Measurements from ENCODE around the gene PSAT1.
"Not testable (repeated sequence)": the region's sequence is repeated elsewhere in the genome, so short reads cannot be mapped to it uniquely, and the experiment has no call there.

The PSAT1 gene

GRCh38 chr9:78296893-78297671, at the start of gene PSAT1:
Gene PSAT1, plus strand, starts transcription at chr9:78297125. Its CDS starts 86 bp downstream, at chr9:78297211.
- peak; percentile 80 to 89 for DNase-seq

GRCh38 chr9:78248635-78249034, 48.3 kb upstream of the PSAT1 start:
- no peak for DNase-seq

DNA sequence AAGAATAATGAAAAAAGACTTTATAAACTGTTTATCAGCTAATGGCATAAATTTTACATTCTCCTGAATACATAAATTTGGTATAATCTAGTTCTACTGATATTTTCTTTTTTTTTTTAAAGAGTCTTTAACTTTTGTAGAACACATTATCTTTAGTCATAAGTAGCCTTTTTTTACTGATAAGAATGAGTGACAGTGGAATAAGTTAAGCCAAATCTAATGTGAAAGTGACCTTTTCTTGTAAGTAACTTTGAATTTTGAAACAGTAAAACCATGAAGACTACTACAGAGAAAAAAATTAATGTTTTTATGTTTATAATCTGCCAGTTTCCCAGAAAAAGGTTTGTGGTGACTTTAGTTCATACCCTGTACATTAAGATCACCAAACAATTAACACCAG, 47.4 kb upstream of the PSAT1 start:
- DNase-seq, result no peak

GRCh38 chr9:78252616-78253015, 44.3 kb upstream of the PSAT1 start:
- DNase-seq, result no peak

DNA sequence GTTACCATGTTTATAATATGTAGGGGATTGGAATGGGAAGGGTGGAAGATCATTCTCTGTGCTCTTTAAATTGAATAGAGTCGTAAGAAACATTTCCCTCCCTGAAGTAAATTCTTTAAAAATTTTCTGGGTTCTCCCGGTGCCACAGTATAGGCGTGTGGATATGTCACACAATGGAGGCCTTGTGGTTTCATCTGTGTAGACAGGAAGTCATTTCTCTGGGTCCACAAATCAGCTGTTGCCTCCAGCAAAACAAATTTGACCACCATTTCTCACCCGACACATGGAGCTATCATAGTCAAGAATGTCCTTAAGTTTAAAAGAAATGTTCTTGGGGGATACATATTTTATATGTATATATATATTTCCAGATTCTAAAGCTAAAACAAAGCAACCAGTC, 43.6 kb upstream of the PSAT1 start:
- no peak for DNase-seq

DNA sequence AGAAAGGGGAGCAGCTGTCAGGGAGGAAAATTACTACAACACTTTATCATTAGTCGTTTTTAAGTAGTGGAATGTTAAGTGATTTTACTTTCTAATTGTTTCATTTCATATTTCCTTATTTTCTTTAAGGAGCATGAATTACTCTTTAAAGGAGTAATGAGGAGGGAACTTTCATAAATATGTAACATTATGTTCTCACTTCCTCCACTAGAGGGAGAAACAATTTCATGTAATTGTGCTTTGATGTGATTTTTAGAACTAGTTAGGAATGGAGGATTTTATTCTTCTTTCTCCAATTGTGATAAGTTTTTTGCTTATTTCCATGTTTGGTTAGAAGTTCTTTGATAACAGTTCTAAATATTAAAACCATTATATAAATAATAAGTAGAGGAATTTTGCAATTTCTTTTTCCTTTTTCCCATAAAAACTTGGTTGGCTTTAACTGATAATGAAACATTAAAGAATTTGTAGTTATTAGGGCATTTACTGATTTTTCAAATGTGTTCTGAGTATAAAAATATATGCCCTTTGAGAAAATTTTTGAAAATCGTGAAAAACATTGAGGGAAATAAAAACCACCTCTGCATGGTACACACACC, 35.4 kb upstream of the PSAT1 start:
- DNase-seq, result no peak

GRCh38 chr9:78262655-78263054, 34.3 kb upstream of the PSAT1 start:
- no peak for DNase-seq

- no peak for DNase-seq
Observed at GRCh38 chr9:78267889-78268288, 29.0 kb upstream of the PSAT1 start.

DNA sequence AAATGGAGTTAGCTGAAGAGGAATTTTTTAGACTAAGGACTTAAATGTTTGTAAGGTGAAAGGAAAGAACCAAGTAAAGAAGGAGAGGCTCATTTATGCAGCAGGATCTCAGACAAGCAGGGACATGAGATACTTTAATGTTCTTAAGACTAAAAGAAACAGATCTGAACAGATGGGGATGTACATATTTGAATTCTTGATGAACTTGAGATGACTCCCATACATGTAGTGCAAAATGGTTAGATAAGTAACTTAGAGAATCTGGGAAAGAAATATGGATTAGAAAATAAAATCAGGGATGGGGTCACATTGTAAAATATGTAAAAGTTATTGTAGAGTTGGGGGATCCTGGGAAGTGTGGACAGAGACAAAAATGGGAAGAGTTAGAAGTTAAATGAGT, 27.1 kb upstream of the PSAT1 start:
- DNase-seq, result no peak

GRCh38 chr9:78272307-78272706, 24.6 kb upstream of the PSAT1 start:
- no peak for DNase-seq

- DNase-seq, result no peak
Observed at GRCh38 chr9:78273761-78274160, 23.2 kb upstream of the PSAT1 start.

GRCh38 chr9:78278177-78278777, 18.6 kb upstream of the PSAT1 start:
- no peak for DNase-seq

- no peak for DNase-seq
Observed at GRCh38 chr9:78278801-78279200, 18.1 kb upstream of the PSAT1 start.

- no peak for DNase-seq
Observed at GRCh38 chr9:78280982-78281668, 15.8 kb upstream of the PSAT1 start.

- not testable (repeated sequence) for DNase-seq
Observed at GRCh38 chr9:78284181-78284580, 12.7 kb upstream of the PSAT1 start.

GRCh38 chr9:78286125-78286524, 10.8 kb upstream of the PSAT1 start:
- no peak for DNase-seq

- DNase-seq, result no peak
Observed at GRCh38 chr9:78286946-78287388, 10.0 kb upstream of the PSAT1 start.

DNA sequence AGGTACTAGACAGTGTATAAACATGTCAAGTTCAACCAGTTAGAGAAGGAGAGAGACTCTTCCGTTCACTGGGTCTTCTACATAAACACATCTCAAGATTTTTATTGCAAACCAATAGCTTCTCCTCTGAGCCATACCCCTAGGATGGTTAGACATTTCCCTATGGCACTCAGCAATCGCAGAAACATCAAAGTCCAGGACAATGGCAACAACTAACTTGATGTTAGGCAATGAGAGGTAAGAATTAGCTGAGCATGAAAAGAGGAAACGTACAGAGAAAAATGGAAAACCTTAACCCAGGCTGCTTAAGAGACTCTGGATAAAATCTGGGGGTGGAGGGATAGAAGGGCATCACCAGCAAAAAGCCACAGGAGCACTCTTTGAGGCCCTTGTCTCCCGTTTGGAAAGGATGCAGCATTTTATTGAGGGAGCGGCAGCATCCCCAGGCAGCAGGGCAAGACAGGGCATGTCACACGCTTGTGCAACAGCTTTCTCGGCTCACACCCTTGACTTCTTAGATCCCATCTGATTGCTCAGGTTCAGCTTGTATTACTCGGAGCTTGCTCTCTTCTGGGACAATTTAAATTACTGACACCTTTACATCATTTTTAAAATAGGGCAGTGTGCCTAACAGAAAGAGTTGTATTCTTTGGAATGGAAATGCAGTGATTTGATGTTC, 8.6 kb upstream of the PSAT1 start:
- no peak for DNase-seq

DNA sequence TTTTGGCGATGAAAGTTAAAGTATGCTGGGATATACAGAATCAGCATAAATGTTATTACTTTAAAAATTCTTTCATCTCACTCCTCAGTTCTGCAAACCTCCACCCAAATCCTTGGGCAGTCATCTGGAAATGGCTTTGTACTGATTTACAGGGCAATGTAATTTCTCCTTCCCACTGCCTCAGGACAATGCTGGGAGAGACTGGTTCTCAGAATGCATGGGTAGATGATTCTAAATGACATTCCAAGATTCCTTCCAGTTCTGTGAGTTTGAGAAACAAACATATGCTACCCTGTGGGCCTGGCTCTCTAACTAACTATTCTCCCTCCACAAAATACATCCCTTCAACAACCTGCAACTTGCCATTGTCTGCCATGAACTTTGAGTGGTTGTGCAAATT, 7.5 kb upstream of the PSAT1 start:
- no peak for DNase-seq

GRCh38 chr9:78291240-78291925, 5.5 kb upstream of the PSAT1 start:
- no peak for DNase-seq

GRCh38 chr9:78292026-78292425, 4.9 kb upstream of the PSAT1 start:
- no peak for DNase-seq

DNA sequence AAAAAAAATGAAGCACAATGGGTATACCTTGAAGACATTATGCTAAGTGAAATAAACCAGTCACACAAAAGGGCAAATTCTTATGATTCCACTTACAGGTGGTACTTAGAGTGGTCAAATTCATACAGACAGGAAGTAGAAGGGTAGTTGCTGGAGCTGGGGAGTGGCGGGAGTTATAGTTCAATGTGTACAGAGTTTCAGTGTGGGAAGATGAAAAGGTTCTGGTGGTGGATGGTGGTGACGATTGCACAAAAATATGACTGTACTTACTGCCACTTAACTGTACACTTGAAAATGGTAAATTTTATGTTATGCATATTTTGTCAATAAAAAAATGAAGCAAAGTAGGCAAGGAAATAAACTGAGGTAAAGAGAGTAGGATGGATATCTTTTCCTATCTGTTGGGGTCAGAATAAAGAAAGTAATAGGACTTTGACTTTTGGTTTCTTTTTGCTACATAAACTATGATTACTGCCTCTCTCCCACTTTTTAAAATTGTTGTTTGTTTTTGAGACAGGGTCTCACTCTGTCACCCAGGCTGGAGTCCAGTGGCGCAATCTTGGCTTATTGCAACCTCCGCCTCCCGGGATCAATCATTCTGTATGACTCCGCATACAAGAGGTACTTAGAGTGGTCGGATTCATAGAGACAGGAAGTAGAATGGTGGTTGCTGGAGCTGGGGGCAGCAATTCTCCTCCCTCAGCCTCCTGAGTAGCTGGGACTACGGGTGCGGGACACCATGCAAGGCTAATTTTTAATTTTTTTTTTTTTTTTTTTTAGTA, 4.0 kb upstream of the PSAT1 start:
- DNase-seq, result no peak

All from SHP77 (cell line).